CD14-positive monocyte (primary cell): ENCODE data around the gene CHKB. TPM values are rescaled to one million over a fixed set of nuclear protein-coding genes. Genes with fewer than 3 reads are reported as not detected.

ENCODE experiments used
- DNase-seq, 3 donors: peaks; one replicate each; pipeline ENCODE4 v3.0.0-alpha.2; 2011 to 2022
- H2AFZ ChIP-seq: 2 replicates; pipeline ENCODE4 v1.6.0; 2012; ENCODE audit warnings: mild to moderate bottlenecking, low read depth, low read length, inconsistent platforms; ENCODE audit not compliant: insufficient read depth, poor library complexity, severe bottlenecking
- H3K27ac ChIP-seq, 2 donors: 1 replicate in 1 of 2; 2 replicates in 1 of 2; pipeline ENCODE4 v1.5.1; 2012 to 2013; ENCODE audit warnings: low read length in 2 of 2, control low read depth in 1 of 2, inconsistent platforms in 1 of 2, low read depth in 1 of 2, mild to moderate bottlenecking in 1 of 2
- H3K27me3 ChIP-seq, 2 donors: one replicate each; pipeline versions ENCODE4 v1.6.0 to v1.6.1; 2011 to 2013; ENCODE audit warnings: low read length in 2 of 2; ENCODE audit not compliant: control insufficient read depth in 2 of 2, insufficient read depth in 2 of 2
- H3K36me3 ChIP-seq, 2 donors: replicated peaks in 1 of 2; 1 replicate in 1 of 2; 2 replicates in 1 of 2; pipeline versions ENCODE4 v1.5.1 to v1.6.1; 2012 to 2013; ENCODE audit warnings: low read length in 2 of 2, control low read depth in 1 of 2, inconsistent platforms in 1 of 2, mild to moderate bottlenecking in 1 of 2; ENCODE audit not compliant: insufficient read depth in 2 of 2, control insufficient read depth in 1 of 2
- H3K4me1 ChIP-seq, 2 donors: 1 replicate in 1 of 2; 2 replicates in 1 of 2; pipeline versions ENCODE4 v1.5.1 to v1.6.1; 2012 to 2013; ENCODE audit warnings: low read length in 2 of 2, control low read depth in 1 of 2, inconsistent platforms in 1 of 2, mild to moderate bottlenecking in 1 of 2, moderate library complexity in 1 of 2; ENCODE audit not compliant: insufficient read depth in 2 of 2, control insufficient read depth in 1 of 2
- H3K4me2 ChIP-seq: replicated peaks from 2 replicates; pipeline ENCODE3; 2012; ENCODE audit warnings: low read length, moderate library complexity, mild to moderate bottlenecking; ENCODE audit not compliant: poor library complexity, severe bottlenecking; ENCODE audit errors: extremely low read depth
- H3K4me3 ChIP-seq, 3 experiments: fragments of 200-600 bp in 1 of 3; sonication (generic) in 1 of 3; replicated peaks in 1 of 3; 1 replicate in 2 of 3; 2 replicates in 1 of 3; pipeline ENCODE4 v1.5.1; 2011 to 2013; ENCODE audit warnings: low read length in 3 of 3, mild to moderate bottlenecking in 3 of 3, control low read depth in 2 of 3, low read depth in 2 of 3, inconsistent platforms in 1 of 3, moderate library complexity in 1 of 3
- H3K79me2 ChIP-seq: 2 replicates; pipeline ENCODE4 v1.6.0; 2012; ENCODE audit warnings: mild to moderate bottlenecking, control low read depth, inconsistent platforms, low read length, moderate library complexity; ENCODE audit not compliant: insufficient read depth
- H3K9ac ChIP-seq: 2 replicates; pipeline ENCODE4 v1.6.0; 2017; ENCODE audit warnings: low read length, mild to moderate bottlenecking; ENCODE audit not compliant: insufficient read depth, poor library complexity, severe bottlenecking
- H3K9me3 ChIP-seq, 2 donors: replicated peaks in 1 of 2; 1 replicate in 1 of 2; 2 replicates in 1 of 2; pipeline versions ENCODE4 v1.5.1 to v1.6.1; 2012 to 2013; ENCODE audit warnings: low read length in 2 of 2, control low read depth in 1 of 2; ENCODE audit not compliant: control insufficient read depth in 1 of 2, insufficient read depth in 1 of 2
- H4K20me1 ChIP-seq: 2 replicates; pipeline ENCODE4 v1.6.0; 2012; ENCODE audit warnings: mild to moderate bottlenecking, low read length, control low read depth, moderate library complexity; ENCODE audit not compliant: insufficient read depth
- H3K27ac Mint-ChIP-seq, 7 donors: one replicate each; pipeline ENCODE4 v1.8.0; 2020; ENCODE audit warnings: mild to moderate bottlenecking in 7 of 7, mixed read lengths in 7 of 7, moderate library complexity in 6 of 7, inconsistent platforms in 2 of 7
- H3K27me3 Mint-ChIP-seq, 3 donors: one replicate each; pipeline ENCODE4 v1.8.0; 2021 to 2022; ENCODE audit warnings: low read depth in 3 of 3, mild to moderate bottlenecking in 3 of 3, mixed read lengths in 3 of 3, moderate library complexity in 3 of 3, inconsistent platforms in 1 of 3
- H3K36me3 Mint-ChIP-seq, 2 donors: one replicate each; pipeline ENCODE4 v1.8.0; 2020; ENCODE audit warnings: mixed read lengths in 2 of 2, inconsistent platforms in 1 of 2, mild to moderate bottlenecking in 1 of 2
- H3K4me1 Mint-ChIP-seq: one replicate; pipeline ENCODE4 v1.8.0; 2020; ENCODE audit warnings: mild to moderate bottlenecking, mixed read lengths
- H3K4me3 Mint-ChIP-seq, 2 donors: one replicate each; pipeline ENCODE4 v1.8.0; 2020; ENCODE audit warnings: mild to moderate bottlenecking in 2 of 2, mixed read lengths in 2 of 2, moderate library complexity in 1 of 2
- H3K9me3 Mint-ChIP-seq, 7 donors: one replicate each; pipeline ENCODE4 v1.8.0; 2020 to 2022; ENCODE audit warnings: mixed read lengths in 7 of 7, mild to moderate bottlenecking in 6 of 7, moderate library complexity in 6 of 7, inconsistent platforms in 2 of 7
- CTCF ChIP-seq: fragments of 200-600 bp; IDR thresholded peaks from one replicate; pipeline ENCODE4 v1.8.0; 2022; ENCODE audit warnings: antibody characterized with exemption, mild to moderate bottlenecking
- WGBS: methylation state at CpG from one replicate; pipeline ENCODE4 v1.1.5; 2013; ENCODE audit warnings: missing lambda C conversion rate; ENCODE audit not compliant: insufficient coverage; 5-methylcytosine and 5-hydroxymethylcytosine counted together
- intact Hi-C, 2 donors: fragments of 100-400 bp; cut with micrococcal nuclease; formaldehyde crosslinking; loops; one replicate each; pipeline versions ENCODE4 v1.15.0 to v1.15.1; 2023
- polyA plus RNA-seq, 3 donors: library from polyadenylated mRNA; depleted of rRNA in 1 of 3; unstranded in 2 of 3; stranded (reverse) in 1 of 3; fragments of 300-500 nt in 2 of 3; fragments of >200 nt in 1 of 3; fragmentation: Illumina TruSeq in 2 of 3; gene quantifications; 1 replicate in 2 of 3; 2 replicates in 1 of 3; pipeline ENCODE4 v1.2.3, GENCODE V29; 2012 to 2021

CHKB gene
- polyA plus RNA-seq, 3 donors, result 29.1 to 286 (median 31.3) TPM

GRCh38 chr22:50578776-50579310 lies 3.8 kb downstream of the CHKB start:
- H3K27ac Mint-ChIP-seq, result no peak overlapping the region
- H3K36me3 ChIP-seq, result peaks cover 0 to 44% of the 10 kb centered on the region in 2 donors
- H3K4me3 ChIP-seq, result no peak overlapping the region
- peaks cover 37% of the 10 kb centered on the region for H4K20me1 ChIP-seq
- peaks cover 39% of the 10 kb centered on the region for H3K4me1 Mint-ChIP-seq
- DNase-seq, result peak in 1 of 3 donors; percentile 2
- no peaks in the 10 kb centered on the region for H3K9me3 Mint-ChIP-seq
- H3K79me2 ChIP-seq, result peaks cover 21% of the 10 kb centered on the region
- no peak overlapping the region for H3K27ac ChIP-seq
- no peaks in the 10 kb centered on the region for H3K27me3 ChIP-seq
- H3K4me1 ChIP-seq, result peaks cover 28 to 43% of the 10 kb centered on the region in 2 donors
- H3K4me3 Mint-ChIP-seq, result peak overlapping the region in 1 of 2 donors; percentile 60
- intact Hi-C loops, result loop anchor here in 1 of 2 donors (5.0 kb wide), 1 partner anchor 67 kb away; no protein-coding TSS in a partner anchor
- 81% methylated on average over 7 of the region's 8 CpGs for WGBS
- H3K9ac ChIP-seq, result no peak overlapping the region
- H3K27me3 Mint-ChIP-seq, result peaks cover 2 to 8% (median 7%) of the 10 kb centered on the region in 3 donors
- no peaks in the 10 kb centered on the region for H3K9me3 ChIP-seq
- no peak overlapping the region for H2AFZ ChIP-seq
- no peak for TF ChIP-seq CTCF
- H3K36me3 Mint-ChIP-seq, result peaks cover 38 to 55% of the 10 kb centered on the region in 2 donors
- H3K4me2 ChIP-seq, result no peak overlapping the region

- H3K9me3 ChIP-seq, result no peaks in the 10 kb centered on the region
- 45% methylated on average over 41 of the region's 63 CpGs for WGBS
- H2AFZ ChIP-seq, result no peak within 1 kb of the TSS
- peaks cover 2 to 8% (median 7%) of the 10 kb centered on the region in 3 donors for H3K27me3 Mint-ChIP-seq
- peaks cover 37% of the 10 kb centered on the region for H4K20me1 ChIP-seq
- DNase-seq, result peak in 1 of 3 donors; percentile 3
- no peaks in the 10 kb centered on the region for H3K27me3 ChIP-seq
- H3K9ac ChIP-seq, result no peak within 1 kb of the TSS
- H3K4me1 Mint-ChIP-seq, result peaks cover 32% of the 10 kb centered on the region
- intact Hi-C loops, result loop anchor here in 1 of 2 donors (5.0 kb wide), 1 partner anchor 66 kb away; no protein-coding TSS in a partner anchor
- no peaks in the 10 kb centered on the region for H3K9me3 Mint-ChIP-seq
- H3K4me1 ChIP-seq, result peaks cover 21 to 37% of the 10 kb centered on the region in 2 donors
- H3K27ac Mint-ChIP-seq, result peak within 1 kb of the TSS in 1 of 7 donors; percentile 53
- H3K27ac ChIP-seq, result no peak within 1 kb of the TSS
- H3K79me2 ChIP-seq, result peaks cover 15% of the 10 kb centered on the region
- TF ChIP-seq CTCF, result no peak
- no peak within 1 kb of the TSS for H3K4me3 ChIP-seq
- H3K36me3 ChIP-seq, result peaks cover 0 to 47% of the 10 kb centered on the region in 2 donors
- H3K4me3 Mint-ChIP-seq, result peak within 1 kb of the TSS; percentile 4 to 60
- peak within 1 kb of the TSS; percentile 10 for H3K4me2 ChIP-seq
- H3K36me3 Mint-ChIP-seq, result peaks cover 38 to 58% of the 10 kb centered on the region in 2 donors
Measured at GRCh38 chr22:50577987-50578775, 4.5 kb downstream of the CHKB start, which contains the start of gene CPT1B. Gene CPT1B (minus strand): TSS chr22:50578427. CDS start chr22:50577915, 512 bp downstream.
